ACHN (cell line): ENCODE measurements around the gene ICAM4.

ENCODE experiments used
- DNase-seq: peaks from one replicate; pipeline ENCODE4 v3.0.0-alpha.2; 2015
- in situ Hi-C: cut with HindIII; loops from 2 replicates; pipeline ENCODE4 v1.10.0; 2017; ENCODE audit warnings: low sequenced_read_pairs, low pct_ligation_motif_present, low pct_unique_long_range_greater_than_20kb

The ICAM4 gene

DNA sequence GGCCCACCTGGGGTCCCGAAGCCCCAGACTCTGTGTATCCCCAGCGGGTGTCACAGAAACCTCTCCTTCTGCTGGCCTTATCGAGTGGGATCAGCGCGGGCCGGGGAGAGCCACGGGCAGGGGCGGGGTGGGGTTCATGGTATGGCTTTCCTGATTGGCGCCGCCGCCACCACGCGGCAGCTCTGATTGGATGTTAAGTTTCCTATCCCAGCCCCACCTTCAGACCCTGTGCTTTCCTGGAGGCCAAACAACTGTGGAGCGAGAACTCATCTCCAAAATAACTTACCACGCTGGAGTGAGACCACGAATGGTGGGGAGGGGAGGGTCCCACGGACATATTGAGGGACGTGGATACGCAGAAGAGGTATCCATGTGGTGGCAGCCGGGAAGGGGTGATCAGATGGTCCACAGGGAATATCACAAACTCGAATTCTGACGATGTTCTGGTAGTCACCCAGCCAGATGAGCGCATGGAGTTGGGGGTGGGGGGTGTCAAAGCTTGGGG lies 2.0 kb downstream of the ICAM4 start:
- in situ Hi-C loops, result no loop called here
- peak; percentile 65 for DNase-seq

- peak; percentile 51 for DNase-seq
- in situ Hi-C loops, result no loop called here
Measured at GRCh38 chr19:10289167-10289835, 2.5 kb downstream of the ICAM4 start.

- in situ Hi-C loops, result no loop called here
- DNase-seq, result peak; percentile 17
Measured at GRCh38 chr19:10289836-10290356, 3.1 kb downstream of the ICAM4 start, which contains the start of gene ICAM5. Gene ICAM5, plus strand, starts transcription at chr19:10289952. Its CDS starts 92 bp downstream, at chr19:10290044.

DNA sequence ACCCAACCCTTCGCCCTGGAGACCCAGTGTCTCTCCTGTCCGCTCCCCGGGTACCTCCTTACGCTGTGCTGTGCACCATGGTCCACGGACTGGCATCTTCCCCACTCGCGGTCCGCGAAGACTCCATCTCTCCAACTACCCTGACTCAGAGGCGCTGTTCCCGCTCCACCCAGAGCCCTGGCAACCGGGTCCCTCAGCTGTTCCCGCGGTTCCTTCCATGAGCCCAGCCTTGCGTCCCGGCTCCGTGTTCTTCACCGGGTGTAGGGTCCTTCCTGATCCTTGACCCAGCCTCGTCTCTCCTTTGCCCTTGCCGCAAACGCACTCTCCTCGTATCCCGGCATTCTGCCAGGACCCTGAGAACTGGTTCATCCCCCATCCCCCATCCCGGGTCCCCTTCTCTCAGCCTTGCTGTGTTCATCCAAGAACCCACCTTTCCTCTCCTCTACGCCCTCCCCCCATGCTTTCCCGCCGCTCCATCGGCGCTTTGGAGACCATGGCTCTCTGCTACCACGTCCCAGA lies 3.7 kb downstream of the ICAM4 start:
- in situ Hi-C loops, result no loop called here
- no peak for DNase-seq

GRCh38 chr19:10290876-10291553 lies 4.3 kb downstream of the ICAM4 start:
- in situ Hi-C loops, result no loop called here
- peak; percentile 23 for DNase-seq

DNA sequence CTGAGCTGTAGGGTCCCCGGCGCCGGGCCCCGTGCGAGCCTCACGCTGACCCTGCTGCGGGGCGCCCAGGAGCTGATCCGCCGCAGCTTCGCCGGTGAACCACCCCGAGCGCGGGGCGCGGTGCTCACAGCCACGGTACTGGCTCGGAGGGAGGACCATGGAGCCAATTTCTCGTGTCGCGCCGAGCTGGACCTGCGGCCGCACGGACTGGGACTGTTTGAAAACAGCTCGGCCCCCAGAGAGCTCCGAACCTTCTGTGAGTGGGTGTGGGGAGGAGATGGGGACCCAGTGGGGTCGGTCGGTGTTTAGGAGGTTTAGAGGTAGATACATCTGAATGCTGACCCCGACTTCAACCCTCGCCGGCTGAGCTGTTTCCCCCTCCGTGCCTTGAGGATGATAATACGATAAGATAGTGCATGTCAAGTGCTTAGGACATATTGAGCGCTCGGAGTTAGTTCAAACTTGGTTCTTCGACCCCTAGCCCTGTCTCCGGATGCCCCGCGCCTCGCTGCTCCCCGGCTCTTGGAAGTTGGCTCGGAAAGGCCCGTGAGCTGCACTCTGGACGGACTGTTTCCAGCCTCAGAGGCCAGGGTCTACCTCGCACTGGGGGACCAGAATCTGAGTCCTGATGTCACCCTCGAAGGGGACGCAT lies 4.9 kb downstream of the ICAM4 start:
- in situ Hi-C loops, result no loop called here
- no peak for DNase-seq

- in situ Hi-C loops, result no loop called here
- peak; percentile 14 for DNase-seq
Measured at GRCh38 chr19:10292206-10292788, 5.5 kb downstream of the ICAM4 start.

- DNase-seq, result no peak
- in situ Hi-C loops, result no loop called here
Measured at GRCh38 chr19:10292789-10293636, 6.3 kb downstream of the ICAM4 start.

DNA sequence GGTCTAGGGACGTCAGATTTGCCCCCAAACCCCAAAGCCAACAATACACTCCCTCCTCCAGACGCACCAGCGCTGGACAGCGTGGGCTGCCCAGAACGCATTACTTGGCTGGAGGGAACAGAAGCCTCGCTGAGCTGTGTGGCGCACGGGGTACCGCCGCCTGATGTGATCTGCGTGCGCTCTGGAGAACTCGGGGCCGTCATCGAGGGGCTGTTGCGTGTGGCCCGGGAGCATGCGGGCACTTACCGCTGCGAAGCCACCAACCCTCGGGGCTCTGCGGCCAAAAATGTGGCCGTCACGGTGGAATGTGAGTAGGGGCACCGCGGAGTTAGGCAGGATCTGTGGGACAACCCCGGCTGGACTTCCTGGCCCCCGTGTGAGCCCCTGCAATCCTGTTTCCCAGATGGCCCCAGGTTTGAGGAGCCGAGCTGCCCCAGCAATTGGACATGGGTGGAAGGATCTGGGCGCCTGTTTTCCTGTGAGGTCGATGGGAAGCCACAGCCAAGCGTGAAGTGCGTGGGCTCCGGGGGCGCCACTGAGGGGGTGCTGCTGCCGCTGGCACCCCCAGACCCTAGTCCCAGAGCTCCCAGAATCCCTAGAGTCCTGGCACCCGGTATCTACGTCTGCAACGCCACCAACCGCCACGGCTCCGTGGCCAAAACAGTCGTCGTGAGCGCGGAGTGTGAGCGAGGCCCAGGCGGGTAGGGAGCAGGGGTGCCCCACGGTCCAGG lies 7.0 kb downstream of the ICAM4 start:
- no peak for DNase-seq
- in situ Hi-C loops, result no loop called here

DNA sequence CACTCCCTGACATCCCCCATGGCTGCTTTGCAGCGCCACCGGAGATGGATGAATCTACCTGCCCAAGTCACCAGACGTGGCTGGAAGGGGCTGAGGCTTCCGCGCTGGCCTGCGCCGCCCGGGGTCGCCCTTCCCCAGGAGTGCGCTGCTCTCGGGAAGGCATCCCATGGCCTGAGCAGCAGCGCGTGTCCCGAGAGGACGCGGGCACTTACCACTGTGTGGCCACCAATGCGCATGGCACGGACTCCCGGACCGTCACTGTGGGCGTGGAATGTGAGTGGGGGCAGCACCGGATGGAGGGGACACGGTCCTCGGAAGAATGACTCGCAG lies 7.6 kb downstream of the ICAM4 start:
- in situ Hi-C loops, result no loop called here
- no peak for DNase-seq

DNA sequence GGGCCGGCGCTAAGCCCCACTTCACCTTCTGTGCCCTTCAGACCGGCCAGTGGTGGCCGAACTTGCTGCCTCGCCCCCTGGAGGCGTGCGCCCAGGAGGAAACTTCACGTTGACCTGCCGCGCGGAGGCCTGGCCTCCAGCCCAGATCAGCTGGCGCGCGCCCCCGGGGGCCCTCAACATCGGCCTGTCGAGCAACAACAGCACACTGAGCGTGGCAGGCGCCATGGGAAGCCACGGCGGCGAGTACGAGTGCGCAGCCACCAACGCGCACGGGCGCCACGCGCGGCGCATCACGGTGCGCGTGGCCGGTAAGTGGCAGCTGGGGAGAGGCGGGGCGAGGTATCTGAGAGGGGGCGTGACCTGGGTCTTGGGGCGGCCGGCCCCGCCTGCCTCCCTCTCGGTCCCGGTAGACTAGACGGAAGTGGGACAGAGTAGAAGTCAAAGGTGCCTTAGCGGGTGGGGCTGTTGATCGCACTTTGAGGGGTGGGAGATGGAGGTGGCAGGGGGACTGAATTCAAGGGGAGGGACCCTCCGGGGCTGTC lies 8.6 kb downstream of the ICAM4 start:
- in situ Hi-C loops, result no loop called here
- peak; percentile 45 for DNase-seq

- in situ Hi-C loops, result no loop called here
- no peak for DNase-seq
Measured at GRCh38 chr19:10295847-10296591, 9.3 kb downstream of the ICAM4 start.

- in situ Hi-C loops, result no loop called here
- DNase-seq, result no peak
Measured at GRCh38 chr19:10299545-10300458, 13.0 kb downstream of the ICAM4 start.

GRCh38 chr19:10305139-10305806 lies 18.5 kb downstream of the ICAM4 start:
- DNase-seq, result no peak
- in situ Hi-C loops, result no loop called here

- in situ Hi-C loops, result no loop called here
- DNase-seq, result no peak
Measured at GRCh38 chr19:10306327-10306726, 19.6 kb downstream of the ICAM4 start.
